Psoas muscle (tissue), 8 donors: ENCODE data around the gene SPACA9. TPM values are rescaled to one million over a fixed set of nuclear protein-coding genes. Genes with fewer than 3 reads are reported as not detected.

ENCODE experiments used
- ATAC-seq, 4 donors: fragments of 200-7000 bp; cut with Tn5 transposase; one replicate each; pipeline ENCODE4 v1.9.1; 2020; ENCODE audit warnings: moderate library complexity in 3 of 4, mild to moderate bottlenecking in 2 of 4
- DNase-seq, 2 donors: peaks; one replicate each; pipeline ENCODE4 v3.0.0-alpha.2; 2020
- H3K27ac ChIP-seq: fragments of 200-600 bp; one replicate; pipeline ENCODE4 v1.8.0; 2022
- H3K27me3 ChIP-seq, 3 donors: fragments of 200-600 bp in 1 of 3; one replicate each; pipeline versions ENCODE4 v1.6.1 to v1.8.0; 2013 to 2022; ENCODE audit warnings: low read length in 2 of 3, mild to moderate bottlenecking in 2 of 3, moderate library complexity in 1 of 3; ENCODE audit not compliant: insufficient read depth in 3 of 3
- H3K36me3 ChIP-seq, 2 donors: fragments of 200-600 bp in 1 of 2; one replicate each; pipeline versions ENCODE4 v1.6.1 to v1.8.0; 2013 to 2022; ENCODE audit warnings: low read depth in 1 of 2, mild to moderate bottlenecking in 1 of 2, moderate library complexity in 1 of 2; ENCODE audit not compliant: insufficient read depth in 1 of 2
- H3K4me1 ChIP-seq: fragments of 200-600 bp; one replicate; pipeline ENCODE4 v1.8.0; 2022
- H3K4me3 ChIP-seq: fragments of 200-600 bp; one replicate; pipeline ENCODE4 v1.8.0; 2022; ENCODE audit warnings: mild to moderate bottlenecking
- H3K9me3 ChIP-seq: fragments of 200-600 bp; one replicate; pipeline ENCODE4 v1.8.0; 2022
- WGBS, 3 donors: extraction: QIAGEN DNeasy Blood & Tissue Kit; methylation state at CpG; one replicate each; pipeline versions ENCODE4 v1.1.6 to v1.1.7; 2013; 5-methylcytosine and 5-hydroxymethylcytosine counted together
- intact Hi-C, 2 donors: fragments of 100-400 bp; cut with DNase I; formaldehyde crosslinking; loops; one replicate each; pipeline versions ENCODE4 v1.11.0 to v1.14.2; 2022
- polyA plus RNA-seq, 3 donors: library from polyadenylated mRNA; stranded (reverse); fragments of 200-250 nt; gene quantifications; one replicate each; pipeline ENCODE4 v1.2.3, GENCODE V29; 2013
- total RNA-seq, 4 donors: library from RNA; stranded (reverse); fragmentation: NEBNext Ultra II Directional in 2 of 4; extraction: Animal tissue kit (Norgen Biotek cat#: 25700) in 2 of 4; gene quantifications; one replicate each; pipeline versions ENCODE4 v1.2.1 to v1.2.4, GENCODE V29; 2021 to 2023
- TF ChIP-seq, protein P1 (sequence below): fragments of 200-600 bp; IDR thresholded peaks from one replicate; pipeline ENCODE4 v1.8.0; 2022; ENCODE audit warnings: antibody characterized with exemption
- donor health status: healthy with polysubstance abuse.
- donor health status: DM: no; HTN: no; CAD: no; lungs with moderate emphysema.
- donor health status: Bipolar disorder and iron deficiency.
- donor health status: healthy.
- donor health status: DM: yes; HTN: yes; CAD: no.
- donor health status: DM: no; HTN: no; CAD: no.
- donor health status: DM: no; HTN: no; CAD: no.
- donor health status: DM: yes; HTN: yes; CAD: no.

SPACA9 gene
- total and polyA plus RNA-seq, 7 donors, result 0.64 to 3.6 (median 1.1) TPM

DNA sequence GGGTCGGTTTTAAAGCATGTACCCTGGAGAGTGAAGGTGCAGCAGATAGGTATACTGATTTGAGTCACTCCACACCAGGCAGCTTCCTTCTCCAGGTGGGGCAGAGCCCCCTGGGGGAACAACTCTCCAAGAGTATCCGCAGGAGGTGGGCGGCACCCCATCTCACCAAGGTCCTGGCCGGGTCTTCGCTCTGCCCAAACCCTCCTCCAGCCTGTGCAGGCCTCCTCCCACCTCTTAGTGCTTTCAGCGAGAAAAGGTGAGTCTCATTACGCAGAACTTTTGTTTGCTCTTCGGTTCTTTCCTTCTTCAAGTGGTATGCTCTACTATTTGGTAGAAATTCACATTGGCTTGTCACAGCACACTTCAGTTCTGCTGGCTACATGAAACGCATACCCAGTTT is 13.7 kb downstream of the SPACA9 start:
- Histone ChIP-seq H3K9me3 (no peaks in the 10 kb centered on the region), H3K27me3 (no peaks in the 10 kb centered on the region), H3K4me3 (no peak overlapping the region), H3K27ac (no peak overlapping the region), H3K36me3 (peaks cover 17 to 59% of the 10 kb centered on the region in 2 donors), H3K4me1 (no peaks in the 10 kb centered on the region)
- intact Hi-C loops, result no loop called here
- no peak for DNase-seq
- TF ChIP-seq, protein P1, sequence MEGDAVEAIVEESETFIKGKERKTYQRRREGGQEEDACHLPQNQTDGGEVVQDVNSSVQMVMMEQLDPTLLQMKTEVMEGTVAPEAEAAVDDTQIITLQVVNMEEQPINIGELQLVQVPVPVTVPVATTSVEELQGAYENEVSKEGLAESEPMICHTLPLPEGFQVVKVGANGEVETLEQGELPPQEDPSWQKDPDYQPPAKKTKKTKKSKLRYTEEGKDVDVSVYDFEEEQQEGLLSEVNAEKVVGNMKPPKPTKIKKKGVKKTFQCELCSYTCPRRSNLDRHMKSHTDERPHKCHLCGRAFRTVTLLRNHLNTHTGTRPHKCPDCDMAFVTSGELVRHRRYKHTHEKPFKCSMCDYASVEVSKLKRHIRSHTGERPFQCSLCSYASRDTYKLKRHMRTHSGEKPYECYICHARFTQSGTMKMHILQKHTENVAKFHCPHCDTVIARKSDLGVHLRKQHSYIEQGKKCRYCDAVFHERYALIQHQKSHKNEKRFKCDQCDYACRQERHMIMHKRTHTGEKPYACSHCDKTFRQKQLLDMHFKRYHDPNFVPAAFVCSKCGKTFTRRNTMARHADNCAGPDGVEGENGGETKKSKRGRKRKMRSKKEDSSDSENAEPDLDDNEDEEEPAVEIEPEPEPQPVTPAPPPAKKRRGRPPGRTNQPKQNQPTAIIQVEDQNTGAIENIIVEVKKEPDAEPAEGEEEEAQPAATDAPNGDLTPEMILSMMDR, result no peak
- WGBS, 3 donors, result 74 to 82% (median 79%) methylated on average over 9 of the region's 9 CpGs
- ATAC-seq, result no peak

DNA sequence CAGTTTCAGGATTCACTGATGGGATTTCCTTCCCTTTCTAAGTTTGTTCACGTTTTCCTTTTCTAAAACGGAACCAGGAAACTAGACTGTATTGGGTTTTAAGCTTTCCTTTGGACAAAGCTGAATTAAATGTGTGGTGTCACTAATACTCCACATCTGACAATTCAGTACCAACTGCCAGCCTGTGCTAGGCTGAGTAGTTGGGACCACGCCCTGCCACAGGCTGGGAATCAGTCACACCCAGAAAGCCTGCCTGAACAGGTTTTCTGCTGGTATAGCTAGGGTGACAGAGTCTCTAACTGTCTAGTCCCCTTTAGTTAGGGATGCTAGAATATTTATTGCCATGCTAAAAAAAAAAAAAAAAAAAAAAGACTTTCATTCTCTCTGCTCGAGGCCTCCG is 15.6 kb downstream of the SPACA9 start:
- TF ChIP-seq, protein P1, result no peak
- H3K9me3 ChIP-seq, result no peaks in the 10 kb centered on the region
- 69 to 80% (median 78%) methylated on average over 5 of the region's 5 CpGs for WGBS, 3 donors
- H3K27me3 ChIP-seq, result no peaks in the 10 kb centered on the region
- DNase-seq (no peak), ATAC-seq (no peak)
- H3K27ac ChIP-seq, result no peak overlapping the region
- H3K4me1 ChIP-seq, result no peaks in the 10 kb centered on the region
- peaks cover 21 to 78% of the 10 kb centered on the region in 2 donors for H3K36me3 ChIP-seq
- no peak overlapping the region for H3K4me3 ChIP-seq
- intact Hi-C loops, result no loop called here

DNA sequence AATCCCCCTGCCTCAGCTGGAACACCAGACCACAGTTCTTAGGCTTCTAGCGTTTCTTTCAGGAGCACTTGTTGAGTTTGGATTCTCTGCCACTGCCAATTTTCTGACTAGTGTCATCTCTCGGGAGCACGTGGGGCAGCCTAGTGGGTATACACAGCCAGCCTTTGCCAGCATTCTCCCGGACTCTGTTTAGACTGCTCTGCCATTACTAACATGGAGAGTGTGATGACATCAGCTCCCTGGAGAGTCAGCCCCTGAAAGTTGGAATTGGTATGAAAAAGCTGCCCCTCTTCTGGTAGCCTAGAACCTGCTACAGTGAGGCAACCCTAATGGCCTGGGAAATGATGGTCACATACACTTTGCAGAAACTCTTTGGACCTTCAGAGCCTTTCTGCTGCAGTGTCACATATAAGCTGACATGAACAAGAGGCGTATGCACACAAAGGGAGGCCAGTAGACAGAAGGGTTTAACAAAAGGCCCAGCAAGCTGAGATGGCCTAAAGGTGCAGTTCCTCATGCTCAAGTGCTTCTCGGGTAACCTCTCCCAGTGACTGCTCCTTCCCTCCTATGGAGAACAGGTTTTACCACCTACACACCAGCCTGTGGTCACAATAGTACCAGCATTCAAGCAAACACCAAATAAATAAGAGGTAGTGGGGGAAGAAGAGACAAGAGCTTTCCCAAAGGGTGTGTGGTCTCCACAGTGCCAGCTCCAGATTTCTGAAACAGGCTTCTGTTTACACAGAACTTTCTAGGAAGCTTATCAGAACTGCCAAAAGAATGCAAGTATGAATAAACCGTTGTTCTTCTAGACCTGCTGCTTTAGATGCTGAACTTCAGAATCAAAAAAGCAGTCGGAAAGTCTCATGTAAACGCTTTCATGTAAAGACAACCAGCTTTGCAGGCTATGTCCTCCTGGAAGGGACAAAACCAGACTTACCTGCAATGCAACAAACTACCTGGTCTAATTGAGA is 16.5 kb downstream of the SPACA9 start:
- Histone ChIP-seq H3K9me3 (no peaks in the 10 kb centered on the region), H3K4me1 (no peaks in the 10 kb centered on the region), H3K36me3 (peaks cover 23 to 86% of the 10 kb centered on the region in 2 donors), H3K4me3 (no peak overlapping the region), H3K27me3 (no peaks in the 10 kb centered on the region), H3K27ac (no peak overlapping the region)
- intact Hi-C loops, result no loop called here
- 71 to 83% (median 72%) methylated on average over 9 of the region's 9 CpGs for WGBS, 3 donors
- ATAC-seq (no peak), DNase-seq (no peak)
- TF ChIP-seq, protein P1, result no peak

DNA sequence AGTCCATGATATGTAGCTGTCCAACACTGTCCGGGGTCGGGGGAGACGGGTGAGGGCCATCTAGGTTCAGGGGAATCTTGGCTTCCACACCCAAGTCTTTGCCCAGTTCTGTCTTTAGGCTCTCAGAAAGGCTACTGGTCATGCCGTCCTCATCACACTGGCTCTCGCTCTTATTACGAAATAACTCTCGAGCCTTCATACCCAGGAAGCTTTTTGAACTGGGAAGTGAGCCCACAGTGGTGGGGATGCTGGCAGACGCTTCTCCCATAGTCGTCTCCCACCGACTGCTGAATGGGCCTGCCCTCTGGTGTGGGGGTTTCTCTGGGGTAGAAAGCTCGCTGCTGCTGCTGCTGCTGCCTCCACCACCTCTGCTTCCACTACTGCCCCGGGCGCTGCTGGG is 17.6 kb downstream of the SPACA9 start:
- DNase-seq (no peak), ATAC-seq (no peak)
- WGBS, 3 donors, result 86 to 93% (median 89%) methylated on average over 12 to 13 of the region's 13 CpGs
- no peaks in the 10 kb centered on the region for H3K9me3 ChIP-seq
- intact Hi-C loops, result no loop called here
- H3K4me1 ChIP-seq, result no peaks in the 10 kb centered on the region
- H3K4me3 ChIP-seq, result no peak overlapping the region
- H3K27me3 ChIP-seq, result no peaks in the 10 kb centered on the region
- H3K36me3 ChIP-seq, result peaks cover 24 to 97% of the 10 kb centered on the region in 2 donors
- TF ChIP-seq, protein P1, result no peak
- H3K27ac ChIP-seq, result no peak overlapping the region
